NCI-H2196 treated with DMSO at 0.1 percent for 48 hours (cell line): ENCODE results near the gene LIMS1.
"Not testable (repeated sequence)": the region's sequence is repeated elsewhere in the genome, so short reads cannot be mapped to it uniquely, and the experiment has no call there.

Source experiments
- DNase-seq: peaks from one replicate; lab custom pipeline; 2025; ENCODE audit not compliant: unreplicated experiment; lab: John Stamatoyannopoulos, UW

LIMS1 gene

DNA sequence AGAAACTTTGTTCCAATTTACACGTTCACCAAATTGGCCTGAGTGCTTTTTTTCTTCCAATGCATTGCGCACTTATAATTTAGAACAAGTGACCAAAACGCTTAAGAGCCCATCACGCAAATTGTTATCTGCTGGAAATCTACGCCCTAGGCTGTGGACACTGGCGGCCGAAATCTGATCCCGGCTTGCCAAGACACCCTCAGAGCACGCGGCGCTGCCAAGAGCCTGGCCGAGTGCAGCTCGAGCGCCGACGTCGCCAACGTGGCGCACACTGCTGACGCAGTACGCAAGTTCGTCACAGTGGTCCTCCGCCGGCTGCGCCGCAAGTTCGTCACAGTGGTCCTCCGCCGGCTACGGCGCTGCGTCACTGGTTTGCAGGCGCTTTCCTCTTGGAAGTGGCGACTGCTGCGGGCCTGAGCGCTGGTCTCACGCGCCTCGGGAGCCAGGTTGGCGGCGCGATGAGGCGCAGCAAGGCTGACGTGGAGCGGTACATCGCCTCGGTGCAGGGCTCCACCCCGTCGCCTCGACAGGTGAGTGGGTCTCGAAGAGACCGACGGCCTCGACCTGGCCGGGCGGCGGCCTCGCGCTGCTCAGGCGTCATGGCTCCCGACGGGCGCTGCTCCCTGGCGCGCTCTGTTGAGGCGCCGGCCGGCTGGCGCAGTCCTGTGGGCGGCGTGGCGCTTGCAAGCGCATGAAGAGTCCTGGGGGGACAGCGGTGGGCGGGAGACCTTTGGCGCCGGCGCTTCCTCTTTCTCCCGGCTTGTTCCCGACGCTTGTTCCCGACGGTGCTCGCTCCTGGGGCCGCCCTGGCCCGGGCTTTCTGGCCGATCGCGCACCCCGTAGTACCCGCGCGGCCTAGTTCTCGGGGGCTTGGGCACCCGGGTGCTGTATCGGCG is 185.1 kb downstream of the LIMS1 start, which contains the start of gene RANBP2:
Gene RANBP2 (plus strand): TSS at position 334 of the 896 bp plus-strand sequence. CDS start 125 bp downstream, at position 459.
- DNase-seq = peak; percentile 94

DNA sequence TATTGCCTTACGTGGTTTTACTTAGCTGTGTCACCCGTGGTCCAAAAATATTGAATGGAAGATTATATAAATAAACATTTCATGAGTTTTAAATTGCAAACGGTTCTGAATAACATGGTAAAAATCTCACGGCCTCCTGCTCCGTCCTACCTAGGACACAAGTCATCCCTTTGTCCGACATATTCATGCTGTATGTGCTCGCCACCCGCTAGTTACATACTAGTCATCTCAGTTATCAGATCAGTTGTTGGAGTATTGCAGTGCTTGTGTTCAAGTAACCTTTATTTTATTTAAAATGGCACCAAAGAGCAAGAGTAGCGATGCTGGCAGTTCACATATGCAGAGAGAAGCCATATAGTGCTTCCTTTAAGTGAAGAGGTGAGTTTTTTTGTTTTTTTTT is 191.8 kb downstream of the LIMS1 start:
- not testable (repeated sequence) for DNase-seq

DNA sequence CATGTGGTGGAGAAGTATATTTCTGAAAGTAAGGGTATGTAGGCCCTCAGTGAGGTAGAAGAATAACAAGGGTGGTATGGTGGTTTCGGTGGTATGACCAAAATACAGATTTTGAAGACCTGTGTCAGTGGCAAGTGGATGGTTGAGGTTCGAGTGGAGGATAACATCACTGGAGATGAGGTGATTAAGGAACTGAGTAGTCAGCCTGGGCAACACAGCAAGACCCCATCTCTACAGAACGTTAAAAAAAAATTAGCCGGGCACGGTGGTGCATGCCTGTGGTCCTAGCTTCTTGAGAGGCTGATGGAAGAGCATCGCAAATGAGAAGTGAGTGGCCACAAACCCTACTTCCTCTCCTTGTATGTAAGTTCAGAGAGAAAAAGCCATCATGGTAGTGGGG is 200.4 kb downstream of the LIMS1 start:
- DNase-seq = not testable (repeated sequence)
